Measurements from ENCODE around the gene FASN.

The FASN gene

DNA sequence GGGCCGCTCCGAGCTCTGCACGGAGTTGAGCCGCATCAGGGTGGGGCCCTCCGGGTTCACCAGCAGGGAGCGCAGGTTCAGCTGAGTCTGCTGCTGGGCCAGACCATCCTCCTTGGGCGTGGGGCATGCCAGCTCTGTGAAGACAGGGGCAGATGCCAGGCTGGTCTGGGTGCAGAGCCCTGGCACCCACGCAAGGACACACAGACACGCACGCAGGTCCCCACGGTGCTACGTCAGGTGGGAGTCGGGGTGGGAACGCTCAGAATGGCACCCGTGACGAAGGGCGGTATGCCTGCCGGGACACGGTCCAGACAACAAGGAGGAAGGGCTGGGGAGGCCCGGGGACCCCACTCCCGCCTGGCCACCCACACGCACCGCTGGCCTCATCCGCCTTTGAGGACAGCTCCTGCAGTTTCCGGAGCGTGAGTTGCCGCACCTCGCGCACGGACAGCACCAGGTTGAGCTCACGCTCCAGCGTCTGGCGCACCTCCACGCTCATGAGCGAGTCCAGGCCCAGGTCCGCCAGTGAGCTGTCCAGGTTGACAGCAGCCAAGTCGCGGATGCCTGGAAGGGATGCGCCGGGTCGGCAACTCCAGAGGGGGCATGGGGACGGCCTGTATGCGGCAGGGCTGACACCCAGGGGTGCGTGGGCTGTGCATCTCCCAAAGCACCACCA, 17.1 kb downstream of the FASN start:
- WGBS, 2 experiments = 96 to 97% methylated on average over 44 of the region's 44 CpGs
- Histone ChIP-seq H3K27me3 (ENCODE audit: control insufficient read depth, insufficient read depth, low read length, poor library complexity, severe bottlenecking) (no peaks in the 10 kb centered on the region), H3K4me1 (ENCODE audit: control insufficient read depth, insufficient read depth, low read length) (no peaks in the 10 kb centered on the region), H3K27ac (ENCODE audit: insufficient read depth, low read depth, low read length, poor library complexity, severe bottlenecking) (no peak overlapping the region), H3K4me3 (ENCODE audit: insufficient read depth, low read depth, low read length) (no peak overlapping the region), H3K9me3 (ENCODE audit: control insufficient read depth, low read length) (no peaks in the 10 kb centered on the region), H3K36me3 (ENCODE audit: control insufficient read depth, insufficient read depth, low read length) (peaks cover 46% of the 10 kb centered on the region)

DNA sequence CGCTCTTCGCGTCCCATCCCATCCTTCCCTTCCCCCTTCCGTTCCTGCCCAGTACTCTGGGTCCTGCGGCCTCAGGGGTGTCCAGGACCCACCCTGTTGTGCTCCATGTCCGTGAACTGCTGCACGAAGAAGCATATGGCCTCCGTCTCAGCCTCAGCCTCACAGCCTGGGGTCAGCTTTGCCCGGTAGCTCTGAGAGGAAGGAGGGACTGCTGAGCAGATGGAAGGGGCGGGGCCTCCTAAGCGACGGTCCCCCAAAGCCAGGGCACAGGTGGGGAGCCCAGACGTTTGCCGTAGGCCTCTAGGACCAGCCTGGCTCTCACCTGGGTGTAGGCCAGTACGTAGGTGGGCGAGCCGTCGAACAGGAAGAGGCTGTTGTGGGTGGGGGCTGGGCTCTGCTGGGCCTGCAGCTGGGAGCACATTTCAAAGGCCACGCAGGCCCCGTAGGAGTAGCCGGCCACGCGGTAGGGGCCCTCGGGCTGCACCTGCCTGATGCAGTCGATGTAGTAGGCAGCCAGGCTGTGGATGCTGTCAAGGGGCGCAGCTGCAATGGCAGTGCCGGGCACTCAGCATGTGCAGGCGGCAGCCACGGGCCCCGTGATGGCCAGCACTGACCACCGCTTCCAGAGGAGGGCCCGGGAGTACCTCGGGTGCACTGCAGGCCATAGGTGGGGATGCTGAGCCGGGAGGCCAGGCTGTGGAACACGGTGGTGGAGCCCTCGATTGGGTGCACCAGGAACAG, 17.8 kb downstream of the FASN start:
- 96% methylated on average over 36 of the region's 36 CpGs for WGBS, 2 experiments

DNA sequence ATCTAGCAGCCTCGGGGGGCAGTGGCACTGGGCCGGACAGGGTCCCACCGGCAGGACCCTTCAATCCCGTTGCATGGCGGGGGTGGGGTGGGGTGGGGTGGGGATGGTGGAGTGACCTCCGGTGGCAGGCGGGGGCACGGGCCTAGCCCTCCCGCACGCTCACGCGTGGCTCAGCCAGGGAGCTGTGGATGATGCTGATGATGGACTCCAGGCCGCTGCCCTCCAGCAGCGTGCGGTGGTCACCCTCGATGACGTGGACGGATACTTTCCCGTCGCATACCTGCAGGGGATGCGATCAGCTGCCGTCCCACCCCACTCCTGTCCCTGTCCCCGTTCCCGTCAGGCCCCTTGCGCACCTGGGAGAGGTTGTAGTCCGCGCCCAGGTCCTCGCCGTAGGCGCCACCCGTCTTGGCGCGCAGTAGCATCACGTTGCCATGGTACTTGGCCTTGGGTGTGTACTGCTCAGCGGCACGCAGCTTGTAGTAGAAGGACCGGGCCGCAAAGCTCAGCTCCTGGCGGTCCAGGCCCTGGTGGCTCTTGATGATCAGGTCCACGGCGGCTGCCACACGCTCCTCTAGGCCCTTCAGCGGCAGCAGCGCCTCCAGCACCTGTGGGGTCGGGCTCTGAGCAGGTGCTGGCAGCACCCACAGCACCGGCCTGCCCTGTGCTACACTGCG, 18.9 kb downstream of the FASN start:
- Histone ChIP-seq H3K4me3 (ENCODE audit: insufficient read depth, low read depth, low read length) (no peak overlapping the region), H3K4me1 (ENCODE audit: control insufficient read depth, insufficient read depth, low read length) (no peaks in the 10 kb centered on the region), H3K27me3 (ENCODE audit: control insufficient read depth, insufficient read depth, low read length, poor library complexity, severe bottlenecking) (no peaks in the 10 kb centered on the region), H3K36me3 (ENCODE audit: control insufficient read depth, insufficient read depth, low read length) (peaks cover 32% of the 10 kb centered on the region), H3K27ac (ENCODE audit: insufficient read depth, low read depth, low read length, poor library complexity, severe bottlenecking) (no peak overlapping the region), H3K9me3 (ENCODE audit: control insufficient read depth, low read length) (no peaks in the 10 kb centered on the region)
- WGBS, 2 experiments = 95 to 96% methylated on average over 47 of the region's 47 CpGs

More for the DNA sequence above, 17.8 kb downstream of the FASN start:
- H3K4me3 ChIP-seq (ENCODE audit: insufficient read depth, low read depth, low read length) = no peak overlapping the region
- peaks cover 43% of the 10 kb centered on the region for H3K36me3 ChIP-seq (ENCODE audit: control insufficient read depth, insufficient read depth, low read length)
- H3K9me3 ChIP-seq (ENCODE audit: control insufficient read depth, low read length) = no peaks in the 10 kb centered on the region
- no peaks in the 10 kb centered on the region for H3K27me3 ChIP-seq (ENCODE audit: control insufficient read depth, insufficient read depth, low read length, poor library complexity, severe bottlenecking)
- no peaks in the 10 kb centered on the region for H3K4me1 ChIP-seq (ENCODE audit: control insufficient read depth, insufficient read depth, low read length)
- no peak overlapping the region for H3K27ac ChIP-seq (ENCODE audit: insufficient read depth, low read depth, low read length, poor library complexity, severe bottlenecking)

DNA sequence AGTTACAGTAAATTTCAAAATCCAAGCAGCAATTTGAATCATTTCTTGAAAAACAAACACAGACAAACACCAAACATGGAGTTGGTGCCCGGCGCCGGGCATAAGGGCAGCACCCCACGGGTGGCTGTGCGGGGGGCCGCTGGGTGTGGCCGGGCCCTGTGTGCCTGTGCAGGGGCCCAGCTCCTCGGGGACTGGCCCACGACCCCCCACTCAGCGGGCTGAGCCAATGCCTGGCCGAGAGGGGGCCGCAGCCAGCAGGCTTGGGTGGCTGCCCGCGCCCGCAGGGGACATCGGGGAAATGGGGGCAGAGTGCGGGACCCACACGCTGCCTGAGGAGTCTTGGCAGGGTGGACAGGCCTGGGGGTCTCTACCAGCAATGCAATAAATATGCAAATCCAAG, 19.6 kb downstream of the FASN start:
- H3K4me1 ChIP-seq (ENCODE audit: control insufficient read depth, insufficient read depth, low read length) = no peaks in the 10 kb centered on the region
- no peaks in the 10 kb centered on the region for H3K9me3 ChIP-seq (ENCODE audit: control insufficient read depth, low read length)
- H3K4me3 ChIP-seq (ENCODE audit: insufficient read depth, low read depth, low read length) = no peak overlapping the region
- peaks cover 3% of the 10 kb centered on the region for H3K27me3 ChIP-seq (ENCODE audit: control insufficient read depth, insufficient read depth, low read length, poor library complexity, severe bottlenecking)
- H3K27ac ChIP-seq (ENCODE audit: insufficient read depth, low read depth, low read length, poor library complexity, severe bottlenecking) = no peak overlapping the region
- peaks cover 26% of the 10 kb centered on the region for H3K36me3 ChIP-seq (ENCODE audit: control insufficient read depth, insufficient read depth, low read length)
- WGBS, 2 experiments = 95 to 96% methylated on average over 18 of the region's 18 CpGs

DNA sequence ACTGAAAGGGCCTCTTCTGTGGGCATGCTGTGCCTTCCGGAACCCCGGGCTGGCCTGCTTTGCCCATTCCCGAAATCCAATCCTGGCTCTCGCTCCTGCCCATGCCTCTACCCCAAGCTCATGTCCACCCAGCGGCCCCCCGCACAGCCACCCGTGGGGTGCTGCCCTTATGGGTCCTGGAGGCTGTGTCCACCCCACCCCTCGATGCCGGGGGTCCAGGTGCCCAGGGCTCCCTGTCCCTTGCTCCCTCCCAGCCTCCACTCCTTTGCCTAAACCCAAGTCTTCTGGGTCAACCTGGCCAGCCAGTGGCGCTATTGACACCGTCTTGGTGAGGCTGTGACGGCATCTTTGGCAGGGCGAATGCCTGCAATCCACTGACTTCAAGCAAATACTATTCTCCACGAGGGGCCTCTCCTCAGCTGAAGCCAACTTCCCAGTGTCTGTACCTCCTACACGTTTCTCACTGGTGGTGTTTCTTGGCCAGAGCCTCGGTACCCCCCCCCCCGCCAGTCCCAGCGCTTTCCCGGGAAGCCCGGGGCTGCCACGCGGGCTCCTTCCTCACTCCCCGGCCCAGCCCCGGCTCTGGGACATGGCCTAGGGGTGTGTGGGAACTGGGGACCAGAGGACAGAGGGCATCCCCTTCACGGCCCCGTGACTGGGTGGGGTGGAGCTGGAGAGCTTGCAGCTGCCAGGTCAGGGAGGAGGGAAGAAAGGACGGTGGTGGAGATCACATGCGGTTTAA, 20.2 kb downstream of the FASN start:
- H3K4me3 ChIP-seq (ENCODE audit: insufficient read depth, low read depth, low read length) = no peak overlapping the region
- H3K36me3 ChIP-seq (ENCODE audit: control insufficient read depth, insufficient read depth, low read length) = peaks cover 19% of the 10 kb centered on the region
- H3K9me3 ChIP-seq (ENCODE audit: control insufficient read depth, low read length) = no peaks in the 10 kb centered on the region
- no peaks in the 10 kb centered on the region for H3K4me1 ChIP-seq (ENCODE audit: control insufficient read depth, insufficient read depth, low read length)
- WGBS, 2 experiments = 88 to 91% methylated on average over 28 of the region's 28 CpGs
- H3K27me3 ChIP-seq (ENCODE audit: control insufficient read depth, insufficient read depth, low read length, poor library complexity, severe bottlenecking) = peaks cover 4% of the 10 kb centered on the region
- H3K27ac ChIP-seq (ENCODE audit: insufficient read depth, low read depth, low read length, poor library complexity, severe bottlenecking) = no peak overlapping the region

DNA sequence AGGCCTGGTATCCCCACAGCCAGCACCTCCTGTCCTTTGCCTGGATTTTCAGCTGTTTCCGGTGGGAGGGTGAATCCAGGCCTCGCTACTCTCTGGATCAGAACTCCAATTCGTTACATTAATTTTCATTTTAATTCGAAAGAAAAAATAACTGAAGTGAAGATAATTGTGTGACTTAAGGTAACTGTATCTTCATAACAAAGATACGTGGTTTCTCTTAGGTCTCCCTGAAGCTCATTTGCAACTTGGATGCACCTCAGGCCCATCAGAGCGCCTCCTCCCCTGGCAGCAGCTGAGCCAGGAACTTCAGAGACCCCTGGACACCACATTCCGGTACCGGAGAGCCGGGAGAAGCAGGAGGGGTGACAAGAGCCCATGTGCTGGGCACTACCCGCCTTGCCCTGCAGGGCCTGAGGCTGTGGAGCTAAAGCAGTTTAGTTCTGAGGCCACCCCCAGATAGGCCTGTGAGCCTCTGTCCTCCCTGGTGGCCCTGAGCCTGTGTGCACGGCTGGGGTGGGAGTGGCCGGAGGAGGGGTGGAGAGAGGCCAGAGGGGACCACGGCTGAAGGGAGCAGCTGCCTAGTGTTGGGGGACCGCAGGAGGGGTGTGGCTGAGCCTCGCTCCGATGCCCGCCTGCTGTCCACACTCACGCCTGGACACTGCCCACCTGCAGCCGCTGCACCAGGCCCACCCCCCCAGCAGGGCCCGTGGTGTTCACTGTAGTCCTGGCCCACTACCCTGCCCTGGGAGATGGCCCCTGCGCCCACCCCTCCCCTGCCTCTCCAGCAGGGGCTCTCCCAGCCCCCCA, 21.0 kb downstream of the FASN start:
- H3K4me3 ChIP-seq (ENCODE audit: insufficient read depth, low read depth, low read length) = no peak overlapping the region
- H3K27me3 ChIP-seq (ENCODE audit: control insufficient read depth, insufficient read depth, low read length, poor library complexity, severe bottlenecking) = peaks cover 9% of the 10 kb centered on the region
- 86 to 88% methylated on average over 20 to 21 of the region's 21 CpGs for WGBS, 2 experiments
- no peaks in the 10 kb centered on the region for H3K4me1 ChIP-seq (ENCODE audit: control insufficient read depth, insufficient read depth, low read length)
- peaks cover 19% of the 10 kb centered on the region for H3K36me3 ChIP-seq (ENCODE audit: control insufficient read depth, insufficient read depth, low read length)
- no peaks in the 10 kb centered on the region for H3K9me3 ChIP-seq (ENCODE audit: control insufficient read depth, low read length)
- peak overlapping the region; percentile 44 for H3K27ac ChIP-seq (ENCODE audit: insufficient read depth, low read depth, low read length, poor library complexity, severe bottlenecking)

DNA sequence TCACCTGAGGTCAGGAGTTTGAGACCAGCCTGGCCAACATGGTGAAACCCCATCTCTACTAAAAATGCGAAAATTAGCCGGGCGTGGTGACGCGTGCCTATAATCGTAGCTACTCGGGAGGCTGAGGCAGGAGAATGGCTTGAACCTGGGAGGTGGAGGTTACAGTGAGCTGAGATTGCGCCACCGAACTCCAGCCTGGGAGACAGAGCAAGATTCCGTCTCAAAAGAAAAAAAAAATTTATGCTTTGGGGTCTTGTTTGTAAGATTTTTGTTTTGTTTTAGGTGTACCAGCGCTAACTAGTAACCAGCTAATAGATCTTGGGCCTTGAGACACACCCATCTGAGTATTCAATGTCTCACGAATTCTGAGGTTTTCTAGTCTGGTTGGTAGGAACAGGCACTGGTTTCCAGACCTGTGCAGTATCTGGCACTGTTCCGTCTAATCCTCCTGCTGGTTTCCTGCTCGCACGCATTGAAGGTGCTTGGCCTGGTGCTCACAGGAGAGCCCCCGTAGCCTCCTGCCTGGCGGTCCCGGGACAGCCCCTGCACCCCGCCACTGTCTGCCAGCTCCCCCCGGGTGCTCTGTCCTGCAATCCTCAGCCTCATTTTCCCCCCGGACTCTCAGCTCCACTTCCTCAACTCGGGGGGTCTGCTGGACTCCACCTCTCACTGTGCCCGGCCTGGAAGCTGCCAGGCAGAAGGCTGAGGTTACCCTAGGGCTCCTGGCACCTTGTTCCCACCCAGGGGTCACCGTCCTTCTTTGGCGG, 21.8 kb downstream of the FASN start:
- WGBS, 2 experiments = 91 to 92% methylated on average over 25 of the region's 25 CpGs
- peaks cover 15% of the 10 kb centered on the region for H3K36me3 ChIP-seq (ENCODE audit: control insufficient read depth, insufficient read depth, low read length)
- peak overlapping the region; percentile 44 for H3K27ac ChIP-seq (ENCODE audit: insufficient read depth, low read depth, low read length, poor library complexity, severe bottlenecking)

DNA sequence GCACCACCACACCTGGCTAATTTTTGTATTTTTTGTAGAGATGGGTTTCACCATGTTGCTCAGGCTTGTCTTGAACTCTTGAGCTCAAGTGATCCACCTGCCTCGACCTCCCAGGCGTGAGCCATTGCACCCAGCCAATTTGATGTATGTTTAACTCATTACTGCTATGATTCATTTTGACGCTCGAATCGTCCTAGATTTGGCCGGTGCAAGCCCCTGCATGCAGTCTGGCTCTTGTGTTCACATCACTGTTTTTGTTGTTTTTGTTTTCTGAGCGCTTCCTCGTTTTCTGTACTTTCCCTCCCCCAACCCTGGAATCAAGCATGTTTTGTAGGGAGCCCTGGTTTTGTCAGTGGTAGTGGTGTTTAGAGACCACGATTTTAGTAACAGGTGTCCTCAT, 24.6 kb downstream of the FASN start:
- H3K36me3 ChIP-seq (ENCODE audit: control insufficient read depth, insufficient read depth, low read length) = no peaks in the 10 kb centered on the region
- no peak overlapping the region for H3K4me3 ChIP-seq (ENCODE audit: insufficient read depth, low read depth, low read length)
- H3K4me1 ChIP-seq (ENCODE audit: control insufficient read depth, insufficient read depth, low read length) = no peaks in the 10 kb centered on the region
- peaks cover 11% of the 10 kb centered on the region for H3K27me3 ChIP-seq (ENCODE audit: control insufficient read depth, insufficient read depth, low read length, poor library complexity, severe bottlenecking)
- no peak overlapping the region for H3K27ac ChIP-seq (ENCODE audit: insufficient read depth, low read depth, low read length, poor library complexity, severe bottlenecking)
- 90 to 91% methylated on average over 9 of the region's 9 CpGs for WGBS, 2 experiments
- H3K9me3 ChIP-seq (ENCODE audit: control insufficient read depth, low read length) = no peaks in the 10 kb centered on the region

More for the DNA sequence above, 21.8 kb downstream of the FASN start:
- H3K27me3 ChIP-seq (ENCODE audit: control insufficient read depth, insufficient read depth, low read length, poor library complexity, severe bottlenecking) = peaks cover 11% of the 10 kb centered on the region
- no peaks in the 10 kb centered on the region for H3K4me1 ChIP-seq (ENCODE audit: control insufficient read depth, insufficient read depth, low read length)
- no peak overlapping the region for H3K4me3 ChIP-seq (ENCODE audit: insufficient read depth, low read depth, low read length)
- H3K9me3 ChIP-seq (ENCODE audit: control insufficient read depth, low read length) = no peaks in the 10 kb centered on the region

DNA sequence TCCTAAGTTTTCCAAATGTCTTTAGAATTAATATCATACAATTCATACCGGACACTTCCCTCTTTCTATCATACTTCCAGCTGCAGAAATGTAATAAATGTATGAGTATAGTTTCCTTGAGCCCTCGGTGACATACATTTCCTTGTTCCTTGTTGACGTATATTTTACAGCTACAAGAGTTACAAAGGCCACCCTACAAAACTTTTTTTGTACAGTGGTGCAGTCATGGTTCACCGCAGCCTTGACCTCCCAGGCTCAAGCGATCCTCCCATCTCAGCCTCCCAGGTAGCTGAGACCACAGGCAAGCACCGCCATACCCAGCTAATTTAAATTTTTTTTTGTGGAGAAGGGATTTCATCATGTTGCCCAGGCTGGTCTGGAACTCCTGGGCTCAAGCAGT, 25.2 kb downstream of the FASN start:
- Histone ChIP-seq H3K4me3 (ENCODE audit: insufficient read depth, low read depth, low read length) (no peak overlapping the region), H3K27me3 (ENCODE audit: control insufficient read depth, insufficient read depth, low read length, poor library complexity, severe bottlenecking) (peaks cover 11% of the 10 kb centered on the region), H3K36me3 (ENCODE audit: control insufficient read depth, insufficient read depth, low read length) (no peaks in the 10 kb centered on the region), H3K4me1 (ENCODE audit: control insufficient read depth, insufficient read depth, low read length) (no peaks in the 10 kb centered on the region), H3K9me3 (ENCODE audit: control insufficient read depth, low read length) (no peaks in the 10 kb centered on the region), H3K27ac (ENCODE audit: insufficient read depth, low read depth, low read length, poor library complexity, severe bottlenecking) (no peak overlapping the region)
- 88 to 94% methylated on average over 5 to 6 of the region's 6 CpGs for WGBS, 2 experiments
